GM12891 (cell line): Measurements from ENCODE around the gene FXYD7.
"Not testable (repeated sequence)": the region's sequence is repeated elsewhere in the genome, so short reads cannot be mapped to it uniquely, and the experiment has no call there.

Source experiments
- DNase-seq: peaks from one replicate; pipeline ENCODE4 v3.0.0; 2011; ENCODE audit warnings: low spot score; ENCODE audit not compliant: insufficient read length
- FAIRE-seq: peaks from 2 replicates; lab custom pipeline; 2011; peaks lifted over from hg19 to GRCh38; lab: Jason Lieb, UNC
- PAX5 ChIP-seq: IDR thresholded peaks from 2 replicates; pipeline ENCODE4 v1.6.1; 2011; ENCODE audit warnings: low read length, moderate library complexity, mild to moderate bottlenecking; ENCODE audit not compliant: insufficient read depth, severe bottlenecking
- POLR2A ChIP-seq: IDR thresholded peaks from 2 replicates; pipeline ENCODE4 v1.6.1; 2011; ENCODE audit warnings: low read depth, low read length, control low read depth
- POLR2AphosphoS5 ChIP-seq: IDR thresholded peaks from 2 replicates; pipeline ENCODE4 v1.6.1; 2011; ENCODE audit warnings: low read depth, low read length, control low read depth
- POU2F2 ChIP-seq: IDR thresholded peaks from 2 replicates; pipeline ENCODE4 v1.6.1; 2011; ENCODE audit warnings: low read depth, mild to moderate bottlenecking, control low read depth, low read length, moderate library complexity
- SPI1 ChIP-seq: IDR thresholded peaks from 2 replicates; pipeline ENCODE4 v1.6.1; 2011; ENCODE audit warnings: low read depth, low read length, control low read depth
- TAF1 ChIP-seq: IDR thresholded peaks from 2 replicates; pipeline ENCODE4 v1.6.1; 2011; ENCODE audit warnings: low read depth, low read length, control low read depth

FXYD7 gene

DNA sequence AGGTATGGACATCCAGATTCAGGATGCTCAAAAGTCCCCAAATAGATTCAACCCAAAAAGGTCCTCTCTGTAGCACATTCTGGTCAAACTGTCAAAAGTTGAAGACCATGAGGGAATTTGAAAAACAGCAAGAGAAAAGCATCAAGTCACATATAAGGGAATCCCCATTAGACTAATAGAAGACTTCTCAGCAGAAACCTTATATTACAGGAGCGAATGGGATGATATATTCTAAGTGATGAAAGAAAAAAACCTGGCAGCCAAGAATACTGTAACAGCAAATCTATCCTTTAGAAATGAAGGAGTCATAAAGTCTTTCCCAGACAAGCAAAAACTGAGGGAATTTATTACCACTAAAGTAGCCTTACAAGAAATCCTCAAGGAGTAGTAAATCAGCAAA, 41.2 kb downstream of the FXYD7 start:
- no peak for FAIRE-seq
- TF ChIP-seq PAX5 (no peak), TAF1 (no peak), SPI1 (no peak), POU2F2 (no peak), POLR2A (no peak), POLR2AphosphoS5 (no peak)
- no peak for DNase-seq

DNA sequence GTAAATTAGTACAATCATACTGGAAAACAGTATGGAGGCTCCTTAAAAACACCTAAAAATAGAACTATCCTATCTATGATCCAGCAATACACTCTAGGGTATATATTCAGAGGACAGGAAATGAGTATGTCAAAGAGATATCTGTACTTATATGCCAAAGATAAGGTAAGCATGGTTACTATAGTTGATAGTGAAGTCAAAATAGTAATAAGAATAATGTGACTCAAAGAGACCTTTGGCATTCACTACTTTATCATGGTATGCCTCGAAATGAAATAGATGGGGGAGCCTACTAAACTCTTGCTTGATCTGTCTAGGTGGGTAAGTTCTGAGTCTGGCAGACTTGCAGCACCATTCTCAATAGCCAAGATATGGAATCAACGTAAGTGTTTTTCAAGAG, 41.8 kb downstream of the FXYD7 start:
- FAIRE-seq, result no peak
- TF ChIP-seq POU2F2 (no peak), SPI1 (no peak), PAX5 (no peak), TAF1 (no peak), POLR2AphosphoS5 (no peak), POLR2A (no peak)
- no peak for DNase-seq

DNA sequence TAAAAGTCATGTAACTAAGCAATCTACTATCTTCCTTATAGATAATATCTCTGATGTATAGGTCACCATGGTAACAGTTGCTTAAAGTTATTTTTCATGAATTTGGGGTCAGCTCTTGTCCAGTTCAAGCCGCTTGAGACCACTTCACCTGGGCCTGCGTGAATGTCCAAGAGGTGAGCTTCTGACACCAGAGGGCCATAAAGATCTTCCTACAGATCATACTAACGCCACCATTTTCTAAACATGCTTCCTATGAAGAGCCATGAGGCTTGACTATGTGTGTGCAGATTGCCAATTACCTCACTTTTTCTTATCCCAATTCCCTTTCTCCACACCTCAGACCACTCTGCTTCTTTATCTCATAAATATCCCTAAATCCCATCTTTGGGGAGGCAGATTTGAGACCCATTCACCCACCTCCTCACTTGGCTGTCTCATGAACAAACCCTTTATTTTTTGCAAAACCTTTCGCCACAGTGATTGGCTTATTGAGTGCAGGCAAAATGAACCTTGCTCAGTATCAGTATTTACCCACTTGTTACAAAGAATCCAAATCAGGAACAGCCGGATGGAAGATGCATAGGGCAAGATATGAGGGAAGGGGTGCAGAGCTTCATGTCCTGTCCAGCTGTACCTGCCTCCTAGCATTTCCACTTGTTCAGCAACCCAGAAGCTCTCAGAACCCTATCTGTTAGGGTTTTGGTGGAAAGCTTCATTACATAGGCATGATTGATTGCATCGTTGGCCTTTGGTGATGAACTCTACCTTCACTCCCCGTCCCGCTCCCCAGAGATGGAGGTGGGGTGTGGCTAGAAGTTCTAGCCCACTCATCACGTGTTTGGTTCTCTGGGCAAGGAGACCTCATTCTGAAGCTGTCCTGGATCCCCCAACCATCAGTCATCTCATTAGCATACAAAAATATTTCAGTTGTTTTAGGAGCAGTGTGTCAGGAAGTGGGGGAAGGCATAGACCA, 51.2 kb downstream of the FXYD7 start:
- FAIRE-seq (no peak), DNase-seq (no peak)
- no peak for TF ChIP-seq POU2F2
- no peak for TF ChIP-seq TAF1
- no peak for TF ChIP-seq POLR2AphosphoS5
- TF ChIP-seq POLR2A, result no peak
- no peak for TF ChIP-seq PAX5
- TF ChIP-seq SPI1, result no peak

DNA sequence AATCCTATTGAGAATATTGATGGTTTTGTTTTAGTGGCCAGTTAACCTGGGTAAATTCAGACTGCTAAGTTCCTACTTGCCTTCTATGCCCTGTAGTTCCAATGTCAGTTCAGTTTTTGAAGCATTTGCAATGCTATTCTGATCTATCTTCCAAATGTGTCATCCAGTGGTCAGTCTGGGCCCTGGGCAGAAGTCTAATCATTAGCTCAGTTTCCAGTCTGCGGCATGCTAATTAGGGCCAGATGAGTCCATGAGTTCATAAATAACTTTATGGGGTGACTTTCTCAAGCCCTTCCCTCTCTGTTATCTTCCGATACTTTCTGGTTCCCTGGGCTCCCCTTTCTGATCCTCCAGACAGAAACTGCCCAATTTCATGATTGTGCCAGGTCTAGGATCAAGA, 52.8 kb downstream of the FXYD7 start:
- DNase-seq (no peak), FAIRE-seq (no peak)
- TF ChIP-seq POLR2AphosphoS5 (no peak), POLR2A (no peak), PAX5 (no peak), SPI1 (no peak), POU2F2 (no peak), TAF1 (no peak)

DNA sequence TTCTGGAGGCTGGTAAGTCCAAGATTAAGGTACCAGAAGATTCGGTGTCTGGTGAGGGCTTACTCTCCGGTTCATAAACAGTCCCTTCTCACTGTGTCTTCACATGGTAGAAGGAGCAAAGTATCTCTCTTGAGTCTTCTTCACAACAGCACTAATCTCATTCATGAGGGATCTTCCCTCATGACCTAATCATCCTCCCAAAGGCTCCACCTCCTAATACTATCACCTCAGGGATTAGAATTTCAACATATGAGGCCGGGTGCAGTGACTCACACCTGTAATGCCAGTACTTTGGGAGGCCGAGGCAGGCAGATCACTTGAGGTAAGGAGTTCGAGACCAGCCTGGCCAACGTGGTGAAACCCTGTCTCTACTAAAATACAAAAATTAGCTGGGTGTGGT, 53.8 kb downstream of the FXYD7 start:
- not testable (repeated sequence) for FAIRE-seq, DNase-seq

DNA sequence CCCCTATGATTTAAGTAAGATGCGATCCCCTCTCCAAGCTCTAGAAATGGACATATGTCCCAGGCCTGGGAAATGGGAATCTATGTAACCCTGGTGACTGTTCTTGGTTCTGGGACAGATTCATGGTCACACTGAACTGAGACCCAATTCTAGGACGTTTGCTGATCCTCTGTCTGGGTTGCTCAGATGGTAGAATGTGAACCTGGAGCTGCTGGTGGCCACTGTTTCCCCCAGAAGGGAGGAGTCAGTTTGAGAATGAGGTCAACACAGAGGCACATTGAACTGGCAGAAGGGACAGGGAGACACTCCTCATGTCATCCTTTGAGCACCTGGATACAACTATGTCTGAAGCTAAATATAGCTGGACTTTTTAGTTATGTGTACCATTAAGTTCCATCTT, 56.4 kb downstream of the FXYD7 start:
- no peak for FAIRE-seq
- TF ChIP-seq POLR2A (no peak), POU2F2 (no peak), POLR2AphosphoS5 (no peak), TAF1 (no peak), SPI1 (no peak), PAX5 (no peak)
- no peak for DNase-seq

DNA sequence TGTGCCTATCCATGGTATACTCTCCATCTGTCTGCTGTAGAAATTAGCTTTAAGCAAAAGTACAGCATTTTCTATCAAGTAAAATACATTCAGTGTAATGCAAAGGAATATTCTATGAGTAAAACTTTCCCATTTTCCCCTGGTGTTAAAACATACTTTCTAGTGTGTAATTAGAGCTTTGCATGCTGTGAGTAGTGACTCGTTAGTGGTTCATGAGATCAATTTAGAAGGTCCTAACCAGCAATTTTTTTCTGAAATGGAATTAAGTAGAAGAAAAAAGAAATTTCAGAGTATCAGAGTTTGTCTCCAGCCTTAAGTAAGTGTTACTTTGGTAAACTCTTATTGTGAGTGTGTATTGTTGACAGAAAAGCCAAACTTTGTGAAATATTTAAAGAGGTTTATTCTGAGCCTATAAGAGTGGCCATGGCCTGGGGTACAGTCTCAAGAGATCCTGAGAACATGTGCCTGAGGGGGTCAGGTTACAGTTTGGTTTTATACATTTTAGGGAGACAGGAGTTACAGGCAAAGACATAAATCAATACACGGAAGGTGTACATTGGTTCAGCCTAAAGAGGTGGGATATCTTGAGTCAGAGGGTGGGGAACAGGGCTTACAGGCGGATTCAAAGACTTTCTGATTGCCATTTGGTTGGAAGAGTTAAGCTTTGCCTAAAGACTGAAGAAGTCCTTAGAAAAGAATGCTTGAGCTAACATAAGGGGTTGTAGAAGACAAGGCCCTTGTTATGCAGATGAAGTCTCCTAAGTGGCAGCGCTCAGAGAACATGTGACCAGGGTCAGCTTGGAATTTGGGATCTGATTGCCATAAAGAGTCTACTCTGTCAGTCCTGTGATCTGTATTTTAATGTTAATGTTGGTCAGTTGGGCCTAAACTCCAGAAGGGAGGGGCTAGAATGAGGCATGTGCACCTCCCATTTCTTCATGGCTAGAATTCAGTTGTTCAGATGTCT, 60.0 kb downstream of the FXYD7 start:
- FAIRE-seq (no peak), DNase-seq (no peak)
- TF ChIP-seq POU2F2 (no peak), PAX5 (no peak), POLR2A (no peak), TAF1 (no peak), POLR2AphosphoS5 (no peak), SPI1 (no peak)
